GM10266 (cell line): Measurements from ENCODE around the gene RNU1-4.
"Not testable (repeated sequence)": the region's sequence is repeated elsewhere in the genome, so short reads cannot be mapped to it uniquely, and the experiment has no call there.

Source experiments
- DNase-seq: peaks from one replicate; pipeline ENCODE4 v3.0.0; 2012; ENCODE audit errors: extremely low spot score

The RNU1-4 gene

GRCh38 chr1:16773205-16773596 is 32.9 kb downstream of the RNU1-4 start:
- DNase-seq, result not testable (repeated sequence)

DNA sequence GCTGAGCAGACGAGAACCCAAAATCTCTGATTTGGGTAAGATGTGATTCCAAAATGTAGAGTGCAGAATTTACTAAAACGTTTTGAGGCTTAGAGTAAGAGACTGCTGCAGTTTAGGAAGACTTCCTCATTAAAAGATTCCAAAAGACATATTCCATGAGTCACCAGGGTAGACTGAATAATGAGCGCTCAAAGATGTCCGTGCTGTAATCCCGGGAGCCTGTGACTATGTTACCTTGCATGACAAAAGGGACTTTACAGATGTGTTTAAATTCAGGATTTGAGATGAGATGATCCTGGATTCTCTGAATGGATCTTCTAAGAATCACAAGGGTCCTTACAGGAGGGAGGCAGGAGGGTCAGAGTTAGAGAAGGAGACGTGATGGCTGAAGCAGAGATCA is 33.4 kb downstream of the RNU1-4 start:
- not testable (repeated sequence) for DNase-seq

GRCh38 chr1:16774773-16775172 is 34.5 kb downstream of the RNU1-4 start:
- DNase-seq, result not testable (repeated sequence)

- not testable (repeated sequence) for DNase-seq
Measured at GRCh38 chr1:16775290-16775689, 35.0 kb downstream of the RNU1-4 start.

GRCh38 chr1:16776248-16776647 is 35.9 kb downstream of the RNU1-4 start:
- DNase-seq, result not testable (repeated sequence)

GRCh38 chr1:16776835-16777234 is 36.5 kb downstream of the RNU1-4 start:
- not testable (repeated sequence) for DNase-seq

DNA sequence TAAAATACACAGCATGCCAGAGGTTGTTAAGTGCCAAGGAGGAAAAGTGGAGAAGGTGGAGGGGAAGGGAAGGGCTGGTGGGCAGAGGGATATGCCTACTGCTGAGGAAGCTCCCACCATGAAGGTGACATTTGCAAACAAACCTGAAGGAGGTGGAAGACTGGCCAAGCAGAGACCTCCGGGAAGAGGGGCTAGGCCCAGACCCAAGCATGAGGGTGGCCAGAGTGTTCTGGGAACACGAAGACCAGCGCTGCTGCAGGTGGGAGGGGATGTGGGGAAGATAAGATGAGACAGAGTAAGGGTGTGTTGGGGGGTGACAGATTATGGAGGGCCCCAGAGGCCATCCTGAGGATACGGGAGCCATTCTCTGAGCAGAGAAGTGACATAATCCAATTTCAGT is 37.5 kb downstream of the RNU1-4 start:
- not testable (repeated sequence) for DNase-seq

DNA sequence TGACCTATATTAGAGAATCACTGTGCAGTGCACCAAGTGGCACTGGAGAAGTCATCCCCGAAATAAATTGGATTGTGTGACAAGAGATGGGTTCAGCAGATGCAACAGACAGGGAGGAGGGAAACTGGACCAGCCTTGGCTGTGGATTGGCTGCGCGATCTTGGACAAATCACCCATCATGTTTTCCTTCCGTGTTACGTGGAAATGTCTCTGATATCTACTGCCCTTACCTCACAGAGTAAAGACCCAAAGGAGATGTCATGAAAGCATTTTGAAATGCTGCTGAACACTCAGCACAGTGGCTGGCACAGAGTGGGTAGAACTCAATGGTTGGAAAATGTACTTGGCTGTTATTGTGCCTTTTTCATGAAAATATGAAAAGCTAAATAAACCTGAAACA is 39.2 kb downstream of the RNU1-4 start:
- DNase-seq, result not testable (repeated sequence)

- not testable (repeated sequence) for DNase-seq
Measured at GRCh38 chr1:16781033-16781432, 40.7 kb downstream of the RNU1-4 start.

DNA sequence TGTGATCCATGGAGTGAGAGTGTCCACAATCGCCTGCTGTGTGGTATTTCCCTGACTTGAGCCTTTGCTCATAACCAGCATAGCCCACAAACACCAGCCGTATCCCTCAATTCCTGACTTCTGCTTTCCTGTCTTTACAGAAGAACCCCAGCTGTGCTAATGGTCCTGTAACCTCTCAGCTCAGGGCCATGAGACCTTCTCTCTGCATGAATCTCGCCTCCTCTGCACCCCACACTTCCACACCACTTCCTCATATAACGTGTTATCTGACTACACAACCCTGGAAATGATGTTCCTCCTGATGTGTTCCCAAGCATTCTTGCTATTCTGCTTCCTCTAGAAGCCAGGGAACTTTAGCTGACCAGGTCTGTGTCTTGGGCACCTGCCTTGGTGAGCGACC is 41.3 kb downstream of the RNU1-4 start:
- not testable (repeated sequence) for DNase-seq

GRCh38 chr1:16784955-16785354 is 44.6 kb downstream of the RNU1-4 start:
- DNase-seq, result not testable (repeated sequence)

DNA sequence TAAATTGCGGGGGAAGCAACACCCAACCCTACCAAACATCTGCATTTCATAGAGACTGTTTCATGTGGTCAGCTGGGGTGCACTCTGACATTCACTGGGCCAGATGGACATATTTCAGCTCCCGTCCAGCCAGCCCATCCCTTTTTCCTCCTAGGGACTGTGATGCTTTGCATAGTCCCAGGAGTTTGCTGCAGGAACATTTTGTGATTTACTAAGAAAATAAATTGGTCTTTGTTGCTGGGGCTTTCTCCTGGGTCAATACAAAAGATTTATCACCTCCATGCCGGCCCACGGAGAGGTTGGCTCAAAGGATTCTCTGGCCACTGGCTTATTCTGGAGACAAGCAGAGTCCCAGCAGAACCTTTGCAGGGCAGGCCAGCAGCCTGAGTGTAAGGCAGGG is 46.0 kb downstream of the RNU1-4 start:
- not testable (repeated sequence) for DNase-seq

DNA sequence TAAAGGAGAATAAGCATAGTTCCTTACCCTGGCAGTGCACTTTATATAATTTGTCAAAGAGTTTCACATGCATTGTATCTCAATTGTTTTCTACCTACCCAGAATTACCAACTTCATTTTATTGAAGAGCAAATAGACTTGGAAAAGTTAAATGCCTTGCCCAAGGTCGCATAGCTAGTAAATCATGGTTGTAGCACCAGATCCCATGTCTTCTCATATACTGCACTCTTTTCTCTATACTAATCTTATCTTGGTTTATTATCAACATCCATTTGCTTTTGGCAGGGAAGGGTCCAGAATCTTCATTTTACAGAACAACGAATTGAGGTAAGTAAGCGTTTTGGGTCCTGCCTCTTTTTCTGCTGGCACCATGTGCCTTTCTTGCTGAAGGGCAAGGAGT is 46.9 kb downstream of the RNU1-4 start:
- not testable (repeated sequence) for DNase-seq

DNA sequence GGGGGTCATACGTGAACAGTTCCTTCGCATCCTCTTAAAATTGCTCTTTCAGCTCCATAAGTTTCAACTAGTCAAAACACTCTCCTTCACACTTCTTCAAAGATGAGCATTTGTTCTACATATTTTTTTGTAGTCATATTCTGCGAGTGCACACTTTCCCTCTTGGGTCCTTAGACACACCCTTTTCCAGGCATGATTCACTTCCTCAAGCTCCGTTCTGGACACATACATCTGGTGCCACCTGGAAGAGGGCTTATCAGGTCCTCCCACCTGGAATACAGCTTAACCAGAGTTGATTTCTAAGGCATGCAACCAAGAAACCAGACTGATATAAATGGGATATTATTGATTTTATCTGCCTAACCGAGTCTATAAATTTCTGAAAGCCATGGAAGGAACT is 47.4 kb downstream of the RNU1-4 start:
- DNase-seq, result not testable (repeated sequence)
